Stimulated activated CD4-positive, alpha-beta T cell treated with anti-CD3 and anti-CD28 coated beads, TNF-alpha, amount 100 ng/mL, for 4 hours (primary cell): ENCODE measurements around the gene BPI.
"Not testable (repeated sequence)": the region's sequence is repeated elsewhere in the genome, so short reads cannot be mapped to it uniquely, and the experiment has no call there.

Experiments
- DNase-seq, 3 experiments: peaks; one replicate each; pipeline ENCODE4 v3.0.0-alpha.2; 2020; ENCODE audit warnings: low read depth in 3 of 3

The BPI gene

DNA sequence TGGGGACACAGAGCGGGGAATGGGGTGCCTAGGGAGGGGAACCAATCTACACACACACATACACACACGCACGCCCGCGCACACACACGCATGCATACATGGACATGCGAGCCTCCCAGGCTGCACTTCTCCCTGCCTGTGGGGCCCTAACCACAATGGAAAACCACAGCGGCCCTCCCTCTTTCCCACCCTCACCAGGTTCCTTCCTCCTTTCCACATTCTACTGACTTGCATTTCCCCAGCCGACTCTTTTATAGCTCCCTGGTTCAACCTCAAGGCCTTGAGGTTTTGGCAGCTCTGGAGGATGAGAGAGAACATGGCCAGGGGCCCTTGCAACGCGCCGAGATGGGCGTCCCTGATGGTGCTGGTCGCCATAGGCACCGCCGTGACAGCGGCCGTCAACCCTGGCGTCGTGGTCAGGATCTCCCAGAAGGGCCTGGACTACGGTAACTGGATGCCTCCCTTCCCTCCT, at the start of gene BPI:
Gene BPI (plus strand): TSS at position 249 of the 472 bp plus-strand sequence. CDS start 68 bp downstream, at position 317.
- DNase-seq = no peak

DNA sequence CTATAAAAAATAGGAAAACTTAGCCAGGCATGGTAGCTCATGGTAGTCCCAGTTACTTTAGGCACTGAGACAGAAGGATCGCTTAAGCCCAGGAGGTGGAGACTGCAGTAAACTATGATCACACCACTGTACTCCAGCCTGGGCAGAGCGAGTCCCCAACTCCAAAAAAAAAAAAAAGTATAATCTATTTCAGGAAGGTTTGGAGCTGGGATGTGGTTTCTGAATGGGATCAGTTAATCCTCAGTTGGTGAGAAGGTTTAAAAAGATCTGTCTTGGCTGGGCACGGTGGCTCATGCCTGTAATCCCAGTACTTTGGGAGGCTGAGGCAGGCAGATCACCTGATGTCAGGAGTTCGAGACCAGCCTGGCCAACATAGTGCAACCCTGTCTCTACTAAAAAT, 49.3 kb upstream of the BPI start:
- DNase-seq = not testable (repeated sequence)

- DNase-seq = no peak
Observed at GRCh38 chr20:38255393-38255792, 48.6 kb upstream of the BPI start.

GRCh38 chr20:38256021-38256420, 47.9 kb upstream of the BPI start:
- DNase-seq = no peak

DNA sequence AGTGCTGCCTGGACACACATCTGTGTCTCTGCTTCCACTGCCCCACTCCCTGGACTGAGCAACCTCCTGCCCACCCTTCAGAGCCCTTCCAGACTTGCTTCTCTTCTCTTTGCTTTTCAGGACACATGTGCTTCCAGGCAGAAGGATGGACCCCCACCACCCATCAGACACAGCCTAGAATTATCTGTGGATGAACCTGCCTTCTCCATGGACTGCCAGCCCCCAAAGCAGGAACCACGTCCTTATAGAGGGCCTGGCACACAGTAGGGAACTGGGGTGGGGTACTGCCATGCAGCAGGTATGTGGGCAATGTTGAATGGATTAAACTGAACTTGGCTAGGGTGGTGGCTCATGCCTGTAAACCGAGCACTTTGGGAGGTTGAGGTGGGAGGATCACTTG, 47.0 kb upstream of the BPI start:
- DNase-seq = no peak

GRCh38 chr20:38258545-38259215, 45.3 kb upstream of the BPI start:
- DNase-seq = no peak

- no peak for DNase-seq
Observed at GRCh38 chr20:38260025-38260377, 44.0 kb upstream of the BPI start.

GRCh38 chr20:38260378-38261053, 43.4 kb upstream of the BPI start, which contains the start of gene KIAA1755:
TSS of gene KIAA1755 (minus strand) at chr20:38260735. CDS start at chr20:38260500, 235 bp downstream.
- DNase-seq = no peak

DNA sequence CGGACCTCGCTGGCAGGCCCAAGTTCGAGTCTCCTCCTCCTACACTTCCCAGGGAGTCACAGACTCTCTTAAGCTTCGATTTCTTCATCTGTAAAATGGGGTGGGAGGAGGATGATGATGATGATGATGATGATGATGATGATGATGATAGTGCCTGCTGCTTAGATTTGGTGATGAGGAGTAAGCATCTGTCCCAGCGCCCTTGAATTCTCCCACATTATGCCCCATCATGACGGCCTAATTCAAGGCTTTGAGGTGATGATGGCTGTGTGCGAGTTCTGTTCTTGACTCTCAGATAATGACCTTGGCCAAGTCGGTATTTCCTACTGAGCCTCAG, 42.9 kb upstream of the BPI start:
- DNase-seq = no peak

GRCh38 chr20:38262931-38263330, 41.0 kb upstream of the BPI start:
- DNase-seq = no peak

DNA sequence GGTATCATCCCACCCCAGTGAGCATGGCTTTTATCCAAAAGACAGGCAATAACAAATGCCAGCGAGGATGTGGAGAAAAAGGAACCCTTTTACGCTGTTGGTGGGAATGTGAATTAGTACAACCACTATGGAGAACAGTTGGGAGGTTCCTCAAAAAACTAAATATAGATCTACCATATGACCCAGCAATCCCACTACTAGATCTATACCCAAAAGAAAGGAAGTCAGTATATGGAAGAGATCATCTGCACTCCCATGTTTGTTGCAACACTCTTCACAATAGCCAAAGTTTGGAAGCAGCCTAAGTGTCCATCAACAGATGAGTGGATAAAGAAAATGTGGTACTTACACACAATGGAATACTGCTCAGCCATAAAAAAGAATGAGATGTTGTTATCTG, 37.5 kb upstream of the BPI start:
- no peak for DNase-seq

GRCh38 chr20:38267296-38267695, 36.7 kb upstream of the BPI start:
- DNase-seq = no peak

DNA sequence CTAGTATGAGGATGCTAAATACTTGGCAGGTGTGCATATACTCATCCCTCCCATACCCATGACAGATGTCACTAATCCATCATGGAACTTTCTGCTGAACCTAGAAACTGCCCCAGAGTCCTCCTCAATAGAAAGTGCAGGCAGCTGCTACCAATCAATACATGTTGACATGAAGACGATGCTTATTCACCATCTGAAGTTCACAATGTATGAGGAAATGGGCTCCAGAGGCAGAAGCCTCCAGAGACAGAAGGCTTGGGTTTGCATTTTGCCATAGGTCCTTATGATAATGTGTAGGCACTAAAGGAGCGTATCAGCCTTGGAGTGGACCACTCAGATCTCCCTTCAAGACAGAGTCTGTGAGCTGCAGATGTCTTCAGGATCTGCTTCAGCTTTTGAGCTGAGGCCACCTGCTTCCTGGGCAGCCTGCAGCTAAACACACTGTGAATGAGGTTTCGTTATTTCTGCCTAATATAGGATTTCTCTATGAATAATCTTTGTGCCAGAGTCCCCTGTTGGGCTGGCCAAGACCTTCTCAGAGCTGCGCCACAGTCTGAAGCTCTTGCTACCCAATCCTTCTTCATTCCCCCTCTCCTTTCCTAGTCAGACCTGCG, 35.9 kb upstream of the BPI start:
- no peak for DNase-seq

DNA sequence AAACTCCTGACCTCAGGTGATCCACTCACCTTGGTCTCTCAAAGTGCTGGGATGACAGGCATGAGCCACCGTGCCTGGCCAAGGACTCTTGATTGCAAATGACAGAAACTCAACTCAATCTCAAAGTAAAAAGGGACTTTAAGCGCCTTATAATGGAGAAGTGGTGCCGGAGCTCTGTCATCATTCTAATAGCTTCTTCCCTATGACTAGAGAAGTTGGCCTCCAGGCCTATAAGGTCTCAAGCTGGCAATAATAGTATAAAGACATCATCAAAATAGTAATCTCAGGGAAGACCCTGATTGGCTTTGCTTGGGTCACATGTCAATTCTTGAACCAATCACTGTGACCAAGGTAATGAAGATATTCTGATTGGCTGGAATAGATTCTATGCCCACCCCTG, 34.9 kb upstream of the BPI start:
- DNase-seq = no peak

- DNase-seq = no peak
Observed at GRCh38 chr20:38269715-38270114, 34.2 kb upstream of the BPI start.

DNA sequence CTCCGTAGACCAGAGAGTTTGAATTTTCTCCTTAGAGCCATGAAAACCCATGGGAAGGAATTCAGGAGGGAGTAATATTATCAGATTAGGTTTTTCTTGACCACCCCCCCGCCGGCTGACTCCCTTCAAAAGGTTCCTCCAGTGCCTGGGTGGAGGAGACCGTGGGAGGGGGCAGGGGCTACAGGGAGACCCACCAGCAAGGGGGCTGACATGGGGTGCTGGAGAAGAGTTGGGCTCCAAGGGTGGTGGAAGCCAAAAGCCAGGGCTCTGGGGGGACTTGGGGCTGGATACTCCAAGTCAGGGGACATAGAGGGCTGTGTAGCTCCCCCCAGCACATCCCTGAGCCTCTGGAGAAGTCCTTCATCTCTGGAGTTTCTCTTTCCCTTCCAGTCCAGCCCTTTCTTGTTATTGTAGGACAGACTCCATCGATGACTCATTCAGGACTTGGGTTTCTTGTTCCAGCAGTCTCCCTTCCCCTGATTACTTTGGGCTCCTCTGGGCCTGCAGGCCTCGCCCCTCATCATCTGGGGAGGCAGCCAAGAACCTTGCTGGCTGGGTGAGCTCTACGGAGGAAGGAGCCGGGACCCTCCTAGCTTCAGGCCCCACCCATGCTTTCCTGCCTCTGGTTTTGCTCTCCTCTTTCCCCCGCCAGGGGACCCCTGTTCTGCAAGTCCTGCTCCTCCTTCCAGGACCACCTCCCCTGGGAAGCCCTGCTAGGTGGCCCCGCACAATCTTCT, 32.9 kb upstream of the BPI start:
- DNase-seq = no peak

DNA sequence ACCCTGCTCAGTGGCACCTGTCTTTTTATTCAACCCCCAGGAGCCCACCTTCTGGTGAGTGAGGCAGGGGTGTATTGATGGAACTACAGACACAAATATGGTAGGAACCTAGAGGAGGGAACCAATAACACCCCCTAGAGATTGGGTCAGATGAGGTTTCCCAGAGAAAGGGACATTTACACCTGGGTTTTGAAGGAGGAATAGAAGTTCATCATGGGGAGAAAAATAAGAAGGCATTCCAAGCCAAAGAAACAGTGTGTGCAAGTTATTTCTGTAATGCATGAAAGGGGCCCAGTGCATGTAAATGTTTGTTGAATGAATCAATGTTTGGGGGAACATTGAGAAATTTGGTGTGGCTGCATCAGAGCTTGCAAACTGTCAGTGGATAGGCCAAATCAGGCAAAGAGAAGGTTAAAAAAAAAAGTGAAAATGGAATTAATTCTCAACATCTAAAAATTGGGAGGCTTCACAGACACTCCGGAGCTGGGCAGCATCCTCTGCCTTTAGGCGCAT, 32.3 kb upstream of the BPI start:
- no peak for DNase-seq

- DNase-seq = no peak
Observed at GRCh38 chr20:38272398-38272797, 31.6 kb upstream of the BPI start.

DNA sequence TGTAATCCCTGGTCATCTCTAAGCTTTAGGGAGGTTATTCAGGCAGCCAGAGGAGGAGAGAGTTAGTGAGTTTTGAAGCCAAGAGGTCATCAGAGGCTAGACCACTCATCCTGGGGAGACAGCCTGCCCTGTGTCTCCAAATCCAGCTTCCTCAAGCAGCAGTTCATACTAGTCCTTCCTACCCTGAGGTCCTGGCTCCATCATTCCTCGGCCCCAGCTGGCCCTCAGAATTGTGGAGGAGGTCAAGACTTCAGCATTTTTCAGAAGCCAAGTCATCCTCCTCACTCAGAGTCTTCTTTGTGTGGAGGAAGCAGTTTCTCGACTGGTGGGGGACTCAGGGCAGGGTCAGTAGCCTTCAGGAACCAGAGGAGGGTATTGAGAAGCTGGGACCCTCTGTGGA, 31.0 kb upstream of the BPI start:
- no peak for DNase-seq

DNA sequence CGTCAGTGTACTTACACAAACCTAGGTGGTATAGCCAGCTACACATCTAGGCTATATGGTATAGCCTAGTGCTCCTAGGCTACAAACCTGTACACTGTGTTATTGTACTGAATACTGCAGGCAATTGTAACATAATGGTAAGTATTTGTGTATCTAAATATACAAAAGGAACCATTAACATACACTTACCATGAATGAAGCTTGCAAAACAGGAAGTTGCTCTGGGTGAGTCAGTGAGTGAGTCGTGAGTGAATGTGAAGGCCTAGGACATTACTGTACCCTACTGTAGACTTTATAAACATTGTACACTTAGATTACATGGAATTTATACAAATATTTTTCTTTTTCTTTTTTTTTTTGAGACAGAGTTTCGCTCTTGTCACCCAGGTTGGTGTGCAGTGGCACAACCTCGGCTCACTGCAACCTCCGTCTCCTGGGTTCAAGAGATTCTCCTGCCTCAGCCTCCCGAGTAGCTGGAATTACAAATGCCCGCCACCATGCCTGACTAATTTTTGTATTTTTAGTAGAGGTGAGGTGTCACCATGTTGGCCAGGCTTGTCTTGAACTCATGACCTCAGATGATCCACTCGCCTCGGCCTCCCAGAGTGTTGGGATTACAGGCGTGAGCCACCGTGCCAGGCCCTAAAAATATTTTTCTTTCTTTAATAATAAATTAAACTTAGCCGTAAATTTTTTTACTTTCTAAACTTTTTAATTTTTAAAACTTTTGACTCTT, 28.0 kb upstream of the BPI start:
- no peak for DNase-seq

DNA sequence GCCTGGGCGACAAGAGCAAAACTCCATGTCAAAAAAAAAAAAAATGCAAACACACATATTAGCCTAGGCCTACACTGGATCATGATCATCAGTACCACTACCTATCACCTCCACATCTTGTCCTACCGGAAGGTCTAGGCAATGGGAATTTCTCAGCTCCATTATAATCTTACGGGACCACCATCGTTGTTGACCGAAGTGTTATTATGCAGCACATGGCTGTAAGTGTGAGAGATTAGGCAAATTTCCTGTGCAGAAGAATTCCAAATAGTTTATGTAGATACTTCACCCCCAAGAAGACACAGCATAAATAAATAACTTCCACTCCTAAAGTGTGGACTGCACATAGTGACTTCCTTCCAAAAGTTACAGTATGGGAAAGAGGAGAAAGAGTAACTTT, 26.7 kb upstream of the BPI start:
- no peak for DNase-seq

- DNase-seq = no peak
Observed at GRCh38 chr20:38277691-38278090, 26.3 kb upstream of the BPI start.
